RKO (cell line): ENCODE measurements around the gene COPS8.

ENCODE experiments used
- DNase-seq: peaks from one replicate; pipeline ENCODE4 v3.0.0-alpha.2; 2016; ENCODE audit warnings: low spot score

COPS8 gene

DNA sequence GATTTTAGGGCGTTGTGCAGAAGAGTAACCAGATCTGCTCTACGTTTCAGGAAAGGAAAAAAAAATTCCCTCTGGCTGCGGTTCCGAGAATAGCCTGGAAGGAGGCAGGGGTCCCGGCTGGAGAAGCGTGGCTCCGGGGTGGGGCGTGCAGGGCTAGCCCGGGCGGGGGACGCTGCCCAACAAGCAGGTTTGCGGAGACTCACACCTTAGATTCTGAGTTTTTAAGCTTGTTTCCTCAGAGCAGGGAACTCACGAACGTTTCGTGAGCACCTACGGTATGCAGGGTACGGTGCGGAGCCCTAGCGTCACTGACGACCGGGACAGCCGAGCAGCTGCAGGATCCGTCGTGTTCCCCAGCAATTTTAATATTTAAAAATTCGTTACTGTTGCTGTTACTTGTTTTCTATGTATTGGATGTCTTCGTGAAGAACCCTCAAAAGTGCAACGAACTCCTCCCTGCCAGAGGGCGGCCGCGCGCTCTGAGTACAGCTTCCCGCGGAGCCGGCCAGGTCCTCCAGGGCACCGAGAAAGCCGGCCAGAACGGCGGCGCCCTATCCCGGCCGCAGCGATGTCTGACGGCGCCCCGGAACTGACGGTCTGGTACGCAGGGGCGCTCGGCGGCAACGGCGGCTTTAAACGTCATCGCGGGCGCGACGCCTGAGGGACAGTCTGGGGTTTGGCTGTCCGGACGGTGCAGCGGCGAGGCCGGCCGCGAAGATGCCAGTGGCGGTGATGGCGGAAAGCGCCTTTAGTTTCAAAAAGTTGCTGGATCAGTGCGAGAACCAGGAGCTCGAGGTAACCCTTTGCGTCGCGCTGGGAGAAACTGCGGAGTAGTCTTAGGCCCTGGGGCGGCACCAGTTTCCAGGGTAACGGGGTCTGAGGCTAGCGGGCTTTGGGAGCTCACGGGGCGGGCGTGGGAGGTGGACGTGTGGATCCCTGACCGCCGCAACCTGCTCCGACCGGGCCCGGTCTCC is at the start of gene COPS8:
Gene COPS8, plus strand, starts transcription at position 642 of the 974 bp plus-strand sequence. Its CDS starts 76 bp downstream, at position 718.
- peak; percentile 92 for DNase-seq

DNA sequence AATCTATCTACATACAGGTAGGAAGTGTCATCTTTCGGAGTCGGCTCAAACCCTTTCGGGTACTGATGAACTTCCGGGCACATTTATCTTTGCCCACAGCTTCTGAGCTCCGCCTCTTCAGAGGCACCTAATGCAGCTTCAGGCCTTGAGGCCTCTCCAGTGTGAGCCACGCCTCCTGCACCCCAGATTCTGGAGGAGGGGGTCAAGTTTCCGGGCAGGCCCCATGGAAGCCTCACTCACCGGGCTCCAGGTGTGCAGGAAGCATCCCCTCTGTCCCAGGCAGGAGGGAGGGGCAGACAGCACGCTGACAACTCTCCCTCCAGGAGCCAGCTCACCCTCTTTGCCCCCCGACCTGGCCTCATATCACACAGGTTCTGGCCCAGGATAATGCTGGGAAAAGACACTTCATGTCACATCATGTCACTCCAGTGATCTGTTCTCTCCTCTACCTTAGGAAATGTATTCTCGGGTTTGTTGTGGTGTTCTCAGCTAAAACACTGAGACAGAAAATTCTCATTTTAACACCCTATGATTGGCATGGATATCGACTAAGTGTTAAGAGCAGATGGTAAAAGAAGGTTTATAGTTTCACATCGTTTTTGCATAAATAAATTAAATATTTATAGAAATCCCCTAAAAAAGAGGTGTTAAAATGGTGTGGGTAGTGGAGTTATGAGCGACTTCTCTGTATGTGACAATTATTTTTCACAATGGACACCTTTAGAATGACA is 46.2 kb upstream of the COPS8 start:
- DNase-seq = no peak

DNA sequence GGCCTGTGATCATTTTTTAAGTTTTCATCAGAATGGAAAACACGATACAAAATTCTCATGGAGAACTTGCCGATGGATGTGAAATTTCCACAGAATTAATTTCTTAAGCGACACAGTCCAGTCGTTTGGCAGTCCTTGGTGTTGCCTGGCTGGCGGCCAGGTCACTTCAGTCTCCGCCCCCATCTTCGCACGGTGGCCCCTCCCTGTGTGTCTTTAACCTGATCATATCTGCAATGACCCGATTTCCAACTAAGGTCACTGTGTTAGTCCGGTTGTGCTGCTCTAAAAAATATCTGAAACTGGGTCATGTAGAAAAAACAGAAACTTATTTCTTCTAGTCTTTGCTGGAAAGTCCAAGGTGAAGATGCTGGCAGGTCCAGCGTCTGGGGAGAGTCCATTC is 44.5 kb upstream of the COPS8 start:
- no peak for DNase-seq

DNA sequence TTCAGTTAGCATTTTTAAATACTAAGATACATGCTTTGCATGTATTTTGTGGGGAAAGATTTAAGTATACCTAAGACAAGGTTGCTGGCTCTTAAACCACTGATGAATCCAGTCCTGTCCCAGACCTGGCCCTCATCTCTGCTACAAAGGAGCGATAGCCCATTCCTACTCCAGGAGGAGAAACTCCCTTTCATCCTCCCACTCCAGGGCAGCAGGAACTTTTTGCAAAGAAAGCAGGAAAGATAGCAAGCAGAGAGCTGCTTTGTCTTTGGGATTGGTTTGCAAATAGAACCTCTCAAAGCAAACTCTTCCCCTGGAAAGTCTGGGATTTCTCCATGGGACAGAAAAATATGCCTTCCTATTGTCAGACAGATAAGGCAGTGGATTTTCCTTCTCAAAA is 43.6 kb upstream of the COPS8 start:
- no peak for DNase-seq

DNA sequence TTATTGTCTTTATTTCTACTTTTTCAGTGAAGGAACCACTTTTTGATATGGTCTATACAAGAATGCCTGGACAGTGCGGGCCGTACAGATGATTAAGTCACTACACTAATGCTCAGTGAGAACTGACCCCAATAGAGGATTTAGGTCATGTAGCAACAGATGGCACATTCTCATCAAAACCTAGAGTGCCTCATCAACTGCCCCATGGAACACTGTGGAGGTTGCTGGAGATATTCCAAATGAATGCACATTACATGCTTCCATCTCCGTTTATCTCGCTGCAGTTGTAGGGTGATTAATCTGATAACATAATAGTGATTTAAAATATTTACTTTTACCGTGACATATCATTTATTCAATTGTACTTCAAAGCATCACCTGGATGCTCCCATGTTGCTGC is 41.8 kb upstream of the COPS8 start:
- no peak for DNase-seq

DNA sequence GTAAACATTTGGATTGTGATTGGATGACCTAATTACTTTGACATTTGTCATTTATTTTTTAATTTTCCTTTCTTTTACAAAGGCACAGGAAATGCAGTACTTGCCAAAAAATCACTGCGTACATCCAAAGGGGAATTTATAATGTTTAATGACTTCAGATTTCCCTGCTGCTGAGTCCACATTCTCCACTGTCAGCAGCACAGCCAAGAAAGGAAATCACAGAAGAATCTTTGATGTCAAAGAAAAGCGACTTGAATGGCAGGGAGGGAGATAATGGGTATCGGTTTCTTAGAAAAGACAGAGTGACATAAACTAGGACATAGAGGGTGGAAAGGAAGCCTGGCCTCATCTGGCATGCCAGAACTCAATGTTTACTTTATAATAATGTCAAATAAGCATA is 41.4 kb upstream of the COPS8 start:
- no peak for DNase-seq

DNA sequence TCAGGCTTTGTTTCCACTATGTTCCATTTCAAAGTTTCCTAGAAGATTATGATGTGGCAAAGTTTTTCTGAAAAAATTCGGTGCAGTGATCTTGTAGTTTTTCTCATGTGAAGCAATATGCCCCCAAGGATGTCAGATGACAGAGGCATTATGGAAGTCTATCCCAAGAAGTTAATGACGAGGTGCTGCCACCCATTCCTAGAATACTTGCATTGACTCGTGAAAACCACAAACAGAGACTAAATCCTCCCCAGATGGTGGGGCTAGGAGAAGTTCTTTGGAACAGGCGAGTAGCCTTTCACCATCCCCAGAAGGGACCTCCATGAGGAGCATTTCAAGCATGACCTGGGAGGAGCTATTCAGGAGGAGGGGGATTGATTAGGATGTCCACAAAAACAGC is 40.2 kb upstream of the COPS8 start:
- no peak for DNase-seq

GRCh38 chr2:237048595-237048994 is 37.1 kb upstream of the COPS8 start:
- no peak for DNase-seq

GRCh38 chr2:237051861-237052260 is 33.8 kb upstream of the COPS8 start:
- DNase-seq = no peak

- DNase-seq = no peak
Measured at GRCh38 chr2:237053066-237053465, 32.6 kb upstream of the COPS8 start.

DNA sequence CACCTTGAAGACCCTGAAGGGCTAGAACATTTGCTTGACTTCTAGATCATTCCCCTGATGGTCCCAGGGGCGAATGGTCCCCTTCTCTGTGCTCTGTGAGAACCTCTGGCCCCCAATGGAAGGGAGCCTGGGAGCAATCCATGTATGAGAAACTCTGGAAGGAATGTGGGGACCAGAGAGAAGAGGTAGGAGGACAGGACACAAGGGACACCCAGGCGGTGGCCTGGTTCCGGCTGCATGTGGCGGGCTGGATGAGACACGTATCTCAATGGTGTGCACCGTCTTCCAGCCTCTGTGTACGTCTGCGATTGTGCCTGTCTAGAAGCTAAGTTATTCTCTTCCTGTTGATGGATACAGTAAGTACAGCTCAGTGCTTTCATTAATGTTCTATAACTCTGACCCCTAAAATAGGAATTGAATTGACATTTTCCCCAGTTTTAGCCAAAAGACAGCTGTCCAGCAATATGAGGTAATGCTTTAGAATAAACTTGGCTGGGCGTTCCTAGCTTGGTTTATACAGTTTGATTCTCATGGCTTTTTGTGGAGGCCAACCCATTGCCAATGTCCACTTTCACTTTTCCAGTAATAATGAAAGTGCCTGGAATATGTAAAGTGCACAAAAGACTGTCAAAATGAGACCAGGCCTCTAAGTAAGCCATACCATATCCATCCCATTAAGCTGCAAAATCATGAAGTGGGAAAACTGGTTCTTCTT is 30.1 kb upstream of the COPS8 start:
- DNase-seq = no peak

DNA sequence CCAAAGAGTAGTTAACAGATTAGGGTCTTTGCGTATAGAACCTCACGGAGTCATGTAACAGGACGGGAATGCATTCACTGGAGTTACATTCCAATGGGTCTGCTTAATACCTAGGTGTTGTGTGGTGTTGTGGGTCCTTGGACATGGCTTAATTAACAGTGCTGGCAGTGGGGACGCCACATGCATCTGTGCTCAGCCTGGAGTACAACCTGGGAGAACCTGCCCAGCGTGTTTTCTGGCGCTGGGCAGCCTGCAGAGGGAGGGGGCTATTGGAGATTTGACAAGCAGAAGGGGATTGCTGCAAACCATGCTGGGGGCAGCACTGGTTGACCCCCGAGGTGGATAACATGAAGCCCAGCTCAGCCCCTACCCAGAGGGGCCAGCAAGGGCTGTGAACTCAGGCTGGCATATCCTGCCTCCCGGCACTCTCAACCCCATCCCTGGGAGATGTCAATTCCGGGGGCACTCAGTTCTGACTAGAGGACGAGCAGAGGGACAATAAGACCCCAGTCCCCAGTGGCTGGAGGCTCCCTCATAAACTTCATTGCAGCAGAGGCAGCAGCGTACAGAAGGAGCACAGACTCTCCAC is 29.3 kb upstream of the COPS8 start:
- no peak for DNase-seq

DNA sequence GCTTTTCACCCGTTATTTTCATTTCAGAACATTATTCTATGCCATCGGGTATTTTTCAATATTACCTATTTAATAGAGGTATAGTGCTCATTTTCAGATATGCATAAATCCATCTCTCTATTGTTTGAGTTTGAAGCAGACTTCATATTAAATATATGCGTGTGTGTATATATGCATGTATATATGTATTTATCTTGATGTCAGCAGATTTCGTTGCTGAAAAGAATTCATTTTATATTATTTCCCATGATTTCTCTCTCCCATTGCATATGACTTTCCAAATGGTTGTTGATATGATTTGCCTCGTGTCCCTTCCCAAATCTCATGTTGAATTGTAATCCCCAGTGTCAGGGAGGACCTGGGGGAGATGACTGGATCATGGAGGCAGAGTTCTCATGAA is 28.6 kb upstream of the COPS8 start:
- DNase-seq = no peak

DNA sequence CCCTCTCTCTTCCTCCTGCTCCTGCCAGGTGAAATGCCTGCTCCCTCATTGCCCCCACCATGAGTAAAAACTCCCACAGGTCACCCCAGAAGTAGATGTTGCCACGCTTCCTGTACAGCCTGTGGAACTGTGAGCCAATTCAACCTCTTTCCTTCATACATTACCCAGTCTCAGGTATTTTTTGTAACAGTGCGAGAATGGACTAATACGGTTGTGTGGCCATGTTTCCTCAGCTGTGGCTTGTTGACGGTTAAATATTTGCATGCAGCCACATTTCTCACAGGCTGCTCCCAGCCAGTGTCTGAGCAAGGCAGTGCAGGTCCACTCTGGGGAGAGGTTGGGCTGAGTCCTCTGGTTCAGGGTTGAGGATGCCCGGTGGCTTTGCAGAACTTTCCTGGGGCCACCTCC is 27.8 kb upstream of the COPS8 start:
- DNase-seq = no peak

DNA sequence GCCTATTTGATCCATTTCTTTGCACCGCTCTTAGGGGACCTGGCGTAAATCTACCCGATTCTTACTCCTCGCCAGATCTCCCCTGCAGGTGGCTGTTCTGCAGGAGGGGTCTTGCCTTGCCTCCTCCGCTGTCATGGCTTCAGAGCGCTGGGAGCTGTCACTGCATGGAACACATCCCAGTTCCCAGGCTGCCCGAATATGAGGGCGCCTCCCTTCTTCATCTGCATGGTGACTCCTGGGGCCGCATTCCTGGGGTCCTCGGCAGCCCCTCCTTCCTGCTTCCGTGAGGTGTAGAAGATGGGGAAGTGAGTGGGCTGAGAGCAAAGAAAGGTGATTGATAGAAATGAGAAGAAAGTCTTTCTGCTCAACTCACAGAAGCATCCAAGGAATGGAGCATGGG is 27.3 kb upstream of the COPS8 start:
- no peak for DNase-seq

GRCh38 chr2:237059155-237059875 is 26.4 kb upstream of the COPS8 start:
- DNase-seq = no peak

- DNase-seq = peak; percentile 67
Measured at GRCh38 chr2:237060534-237061312, 25.0 kb upstream of the COPS8 start.

- no peak for DNase-seq
Measured at GRCh38 chr2:237061356-237061755, 24.3 kb upstream of the COPS8 start.

DNA sequence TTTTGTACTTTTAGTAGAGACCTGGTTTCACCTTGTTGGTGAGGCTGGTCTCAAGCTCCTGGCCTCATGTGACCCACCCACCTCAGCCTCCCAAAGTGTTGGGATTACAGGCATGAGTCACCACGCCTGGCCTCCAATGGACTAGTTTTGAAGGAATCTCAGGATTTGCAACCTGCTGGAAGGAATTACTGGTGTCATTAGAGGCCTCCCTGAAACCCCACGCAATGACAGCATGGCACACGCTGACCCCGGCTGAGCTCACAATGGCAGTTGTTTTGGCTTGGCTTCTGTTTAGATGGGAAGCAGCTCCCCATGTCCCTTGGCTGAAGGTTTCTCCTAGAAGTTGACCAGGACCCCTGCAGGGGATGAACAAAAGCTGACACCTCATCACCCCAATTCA is 23.1 kb upstream of the COPS8 start:
- DNase-seq = no peak

DNA sequence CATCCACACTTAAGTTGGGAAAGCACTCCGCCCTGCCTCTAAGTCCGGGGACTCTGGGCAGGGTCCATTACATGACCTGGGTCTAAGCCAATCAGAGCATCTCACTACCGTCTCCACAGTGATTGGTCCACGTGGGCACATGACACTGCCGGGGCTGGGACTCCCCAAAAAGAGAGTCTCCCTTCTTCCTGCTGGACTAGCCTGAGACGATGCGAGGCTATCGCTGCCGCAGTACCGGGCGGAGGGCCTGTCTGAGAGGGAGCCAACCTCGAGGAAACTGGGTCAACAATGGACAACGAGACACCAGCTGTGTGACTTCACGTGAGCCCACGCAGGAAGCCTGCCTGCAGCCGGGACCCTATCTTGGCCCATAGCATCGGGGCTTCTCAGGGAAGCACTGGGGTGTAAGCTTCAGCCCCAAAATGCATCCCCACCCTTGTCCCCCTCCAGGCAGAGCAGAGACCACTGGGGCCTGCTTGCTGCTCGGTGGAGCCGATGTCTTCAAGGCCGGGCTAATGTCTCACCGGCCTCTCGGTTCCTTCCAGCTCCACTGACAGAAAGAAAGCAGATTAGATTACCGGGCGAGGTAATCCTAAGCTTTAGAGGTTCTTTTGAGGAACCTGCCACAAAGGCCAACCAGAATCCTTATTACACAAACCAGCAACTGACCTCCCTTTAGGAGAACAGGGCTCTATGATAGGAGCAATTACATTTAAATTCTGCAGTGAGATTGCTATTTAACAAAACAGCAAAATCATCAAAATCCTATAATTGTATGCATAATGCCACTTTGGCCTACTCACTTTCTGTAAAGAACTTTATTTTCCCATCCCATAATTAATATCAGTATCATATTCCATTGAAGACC is 21.3 kb upstream of the COPS8 start:
- DNase-seq = no peak
